NCI-H1105 (cell line): ENCODE results near the gene GRIA2.

ENCODE experiments used
- DNase-seq: peaks from one replicate; lab custom pipeline; 2025; lab: John Stamatoyannopoulos, UW

GRIA2 gene

DNA sequence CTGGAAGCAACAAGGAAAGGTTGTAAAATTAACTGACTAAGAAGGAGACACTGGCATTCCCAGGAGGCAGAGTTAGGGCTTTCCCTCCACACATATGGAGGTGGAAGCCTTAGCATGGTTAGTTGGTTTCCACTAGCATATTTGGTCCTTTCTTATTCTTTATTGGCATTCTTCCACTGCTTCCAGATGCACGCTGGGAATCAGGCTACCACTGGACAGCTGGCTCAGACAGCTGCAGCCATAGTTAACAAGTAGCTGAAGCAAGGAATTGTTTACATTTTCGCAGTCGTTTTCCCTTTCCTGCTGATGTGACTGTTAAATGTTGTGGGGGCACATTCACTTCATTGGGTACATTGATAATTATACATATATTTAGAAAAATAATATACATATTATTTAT, 169.2 kb downstream of the GRIA2 start:
- DNase-seq: no peak

DNA sequence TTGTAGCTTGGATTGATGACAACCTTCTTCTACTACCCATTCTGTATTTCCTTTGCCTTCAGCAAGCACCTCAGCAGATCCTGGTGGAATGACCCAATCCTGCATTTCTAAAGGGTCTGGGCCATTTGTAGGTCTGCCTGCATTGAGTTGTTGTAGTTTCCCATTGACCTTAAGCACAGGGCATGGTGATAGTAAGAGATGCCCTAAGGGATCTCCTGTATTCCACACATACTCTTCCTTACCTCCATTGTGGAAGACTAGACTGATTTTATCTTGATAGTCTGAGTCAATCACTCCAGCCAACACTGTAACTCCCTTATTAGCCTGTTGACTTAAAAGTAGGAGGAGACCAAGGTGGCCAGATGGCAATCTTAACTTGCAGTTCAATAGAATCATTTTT, 184.5 kb downstream of the GRIA2 start:
- no peak for DNase-seq
